Ascending aorta (tissue), 2 donors: ENCODE measurements around the gene STAM. TPM values are rescaled to one million over a fixed set of nuclear protein-coding genes. Genes with fewer than 3 reads are reported as not detected.

Experiments
- DNase-seq, 2 donors: peaks; one replicate each; pipeline ENCODE4 v3.0.0-alpha.2; 2019; ENCODE audit warnings: low spot score in 2 of 2
- H3K27ac ChIP-seq, 2 donors: fragments of 200-600 bp; sonication (generic); one replicate each; pipeline ENCODE4 v1.5.1; 2016 to 2017; ENCODE audit warnings: mild to moderate bottlenecking in 1 of 2
- H3K27me3 ChIP-seq: fragments of 200-600 bp; sonication (generic); one replicate; pipeline ENCODE4 v1.5.1; 2017
- H3K36me3 ChIP-seq, 2 donors: fragments of 200-600 bp; sonication (generic); one replicate each; pipeline ENCODE4 v1.5.1; 2016
- H3K4me1 ChIP-seq, 2 donors: fragments of 200-600 bp; sonication (generic); one replicate each; pipeline ENCODE4 v1.5.1; 2016 to 2017; ENCODE audit warnings: mild to moderate bottlenecking in 1 of 2
- H3K4me3 ChIP-seq, 2 donors: fragments of 200-600 bp; sonication (generic); one replicate each; pipeline ENCODE4 v1.5.1; 2016 to 2017; ENCODE audit warnings: mild to moderate bottlenecking in 1 of 2
- H3K9me3 ChIP-seq, 2 donors: fragments of 200-600 bp; sonication (generic); one replicate each; pipeline ENCODE4 v1.5.1; 2016
- CTCF ChIP-seq, 3 experiments: fragments of 200-600 bp in 2 of 3; fragments of 450-650 bp in 1 of 3; sonication (generic) in 2 of 3; IDR thresholded peaks; one replicate each; pipeline ENCODE4 v1.5.1; 2016 to 2019; ENCODE audit warnings: antibody characterized with exemption in 3 of 3, mild to moderate bottlenecking in 1 of 3, moderate library complexity in 1 of 3
- intact Hi-C: fragments of 100-400 bp; cut with DNase I; formaldehyde crosslinking; loops from one replicate; pipeline ENCODE4 v1.15.1; 2023
- total RNA-seq: library from RNA; depleted of rRNA; stranded (reverse); fragments of >200 nt; gene quantifications from one replicate; pipeline ENCODE4 v1.1.0, GENCODE V29; 2016

STAM gene
- total RNA-seq, 1 donor from 2014 or later = 1.5 TPM

- TF ChIP-seq CTCF (IDR thresholded peaks at IDR 0.05) = no peak
- intact Hi-C loops = loop anchor here (5.0 kb wide), 2 partner anchors 33 to 823 kb away; partner anchors contain the start of gene RSU1
Measured at GRCh38 chr10:17640331-17640816, 3.6 kb upstream of the STAM start.

GRCh38 chr10:17643339-17643754 is 604 bp upstream of the STAM start:
- no peak for TF ChIP-seq CTCF (IDR thresholded peaks at IDR 0.05)
- H3K27ac ChIP-seq = peak overlapping the region; percentile 95 to 98
- no peaks in the 10 kb centered on the region for H3K36me3 ChIP-seq
- peak; percentile 35 to 83 for DNase-seq
- peak overlapping the region; percentile 86 to 93 for H3K4me3 ChIP-seq
- no peaks in the 10 kb centered on the region for H3K9me3 ChIP-seq
- intact Hi-C loops = loop anchor here (1.0 to 5.0 kb wide), 3 partner anchors 26 to 826 kb away; partner anchors contain the start of genes HACD1 and RSU1
- peaks cover 3 to 29% of the 10 kb centered on the region in 2 donors for H3K4me1 ChIP-seq
- H3K27me3 ChIP-seq = no peaks in the 10 kb centered on the region

More at GRCh38 chr10:17640331-17640816, 3.6 kb upstream of the STAM start:
- Histone ChIP-seq H3K27ac (no peak overlapping the region), H3K4me1 (peaks cover under 1 to 8% of the 10 kb centered on the region in 2 donors), H3K27me3 (no peaks in the 10 kb centered on the region), H3K9me3 (no peaks in the 10 kb centered on the region), H3K36me3 (no peaks in the 10 kb centered on the region), H3K4me3 (no peak overlapping the region)
- no peak for DNase-seq

GRCh38 chr10:17644485-17644943 is 563 bp downstream of the STAM start:
- H3K36me3 ChIP-seq = no peaks in the 10 kb centered on the region
- peaks cover 3 to 31% of the 10 kb centered on the region in 2 donors for H3K4me1 ChIP-seq
- no peaks in the 10 kb centered on the region for H3K9me3 ChIP-seq
- peak overlapping the region; percentile 95 to 98 for H3K27ac ChIP-seq
- intact Hi-C loops = loop anchor here (1.0 to 5.0 kb wide), 3 partner anchors 21 to 827 kb away; partner anchors contain the start of gene RSU1
- H3K27me3 ChIP-seq = no peaks in the 10 kb centered on the region
- no peak for DNase-seq
- no peak for TF ChIP-seq CTCF (IDR thresholded peaks at IDR 0.05)
- H3K4me3 ChIP-seq = peak overlapping the region; percentile 86 to 93

- intact Hi-C loops = no loop called here
- Histone ChIP-seq H3K9me3 (no peaks in the 10 kb centered on the region), H3K27me3 (no peaks in the 10 kb centered on the region), H3K4me3 (peak overlapping the region; percentile 86 to 93), H3K27ac (peak overlapping the region in 1 of 2 donors; percentile 7), H3K4me1 (peaks cover 3 to 40% of the 10 kb centered on the region in 2 donors), H3K36me3 (no peaks in the 10 kb centered on the region)
- no peak for TF ChIP-seq CTCF (IDR thresholded peaks at IDR 0.05)
- no peak for DNase-seq
Measured at GRCh38 chr10:17645621-17646345, 1.8 kb downstream of the STAM start.

GRCh38 chr10:17647326-17647725 is 3.4 kb downstream of the STAM start:
- H3K36me3 ChIP-seq = no peaks in the 10 kb centered on the region
- H3K9me3 ChIP-seq = no peaks in the 10 kb centered on the region
- peak overlapping the region in 1 of 2 donors; percentile 30 for H3K4me3 ChIP-seq
- intact Hi-C loops = no loop called here
- H3K4me1 ChIP-seq = peaks cover 3 to 48% of the 10 kb centered on the region in 2 donors
- no peak for TF ChIP-seq CTCF (IDR thresholded peaks at IDR 0.05)
- no peaks in the 10 kb centered on the region for H3K27me3 ChIP-seq
- no peak for DNase-seq
- H3K27ac ChIP-seq = peak overlapping the region; percentile 23 to 46
